Amygdala (tissue), 56 donors: ENCODE results near the gene LHPP.

ENCODE experiments used
- DNase-seq, 56 donors: peaks; one replicate each; lab custom pipeline; 2025; lab: John Stamatoyannopoulos, UW

Gene LHPP

DNA sequence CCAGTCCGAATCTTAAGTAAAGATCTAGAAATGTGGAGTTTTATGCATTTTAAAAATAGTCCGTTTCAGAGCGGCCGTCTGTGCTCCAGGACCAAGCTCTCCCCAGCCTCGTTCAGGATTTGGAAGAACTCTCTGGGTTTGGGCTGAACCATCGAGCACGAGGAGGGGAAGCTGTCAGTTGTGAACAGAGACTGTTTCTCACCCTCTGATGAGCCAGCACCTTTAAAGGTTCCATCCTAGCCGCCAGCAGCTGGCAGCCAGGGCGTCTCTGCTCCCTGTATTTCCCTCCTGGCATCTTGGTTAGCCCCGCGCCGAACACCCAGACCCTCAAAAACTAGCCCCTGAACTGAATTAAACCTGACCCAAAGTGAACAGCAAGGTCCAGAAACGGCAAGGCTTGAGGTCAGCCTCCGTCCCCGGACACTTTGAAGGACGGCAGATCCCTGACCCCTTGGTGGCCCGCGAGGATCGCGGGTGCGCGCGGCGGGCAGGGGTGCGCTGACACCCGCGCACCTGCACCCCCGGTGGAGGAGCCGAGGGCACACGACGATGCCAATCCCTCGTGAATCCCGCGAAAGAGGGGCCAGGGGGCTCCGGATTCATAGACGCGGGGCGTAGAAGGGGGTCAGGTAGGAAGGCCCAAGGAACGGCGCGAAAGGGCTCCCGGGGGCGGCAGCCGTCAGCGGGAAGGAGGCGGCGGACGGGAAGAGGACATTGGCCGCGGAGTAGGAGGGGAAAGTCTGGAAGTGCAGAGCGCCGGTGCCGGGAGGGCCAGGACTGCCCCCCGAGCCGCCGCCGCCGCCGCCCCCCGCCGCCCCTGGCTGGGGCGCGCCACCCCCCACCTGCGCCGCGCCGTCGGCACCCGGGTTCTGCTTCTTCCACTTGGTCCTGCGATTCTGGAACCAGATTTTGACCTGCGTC, 14.5 kb upstream of the LHPP start:
- no peak for DNase-seq

DNA sequence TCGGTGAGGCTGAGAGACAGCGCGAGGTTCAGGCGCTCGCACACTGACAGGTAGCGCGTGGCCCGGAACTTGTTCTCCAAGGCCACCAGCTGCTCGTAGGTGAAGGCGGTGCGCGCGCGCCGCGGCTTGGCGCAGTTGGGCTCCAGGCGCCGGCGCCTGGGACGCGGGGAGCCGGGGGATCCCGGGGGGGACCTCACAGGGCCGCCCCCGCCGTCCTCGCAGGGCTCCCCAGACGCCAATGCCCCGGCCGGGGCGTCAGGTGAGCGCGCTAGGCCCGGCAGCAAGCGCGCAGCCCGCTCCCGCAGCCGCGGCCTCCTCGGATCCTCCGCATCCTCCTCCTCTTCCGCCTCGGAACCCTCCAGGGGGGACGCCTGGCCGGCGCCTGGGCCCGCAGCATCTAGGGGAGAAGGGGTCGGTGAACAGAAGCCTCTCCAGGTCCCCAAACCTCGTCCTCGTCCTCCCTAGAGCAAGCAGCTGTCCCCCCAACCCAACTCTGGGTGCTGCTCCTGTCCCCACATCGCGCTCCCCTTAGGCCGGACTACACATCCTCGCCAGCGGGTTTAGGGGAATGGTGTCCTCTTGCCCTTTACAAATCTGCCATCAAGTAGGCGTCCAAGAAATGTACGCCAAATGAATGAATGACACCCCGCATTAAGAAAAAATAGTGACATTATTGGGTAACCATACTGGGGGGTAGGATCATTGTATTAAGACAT, 13.7 kb upstream of the LHPP start:
- no peak for DNase-seq

DNA sequence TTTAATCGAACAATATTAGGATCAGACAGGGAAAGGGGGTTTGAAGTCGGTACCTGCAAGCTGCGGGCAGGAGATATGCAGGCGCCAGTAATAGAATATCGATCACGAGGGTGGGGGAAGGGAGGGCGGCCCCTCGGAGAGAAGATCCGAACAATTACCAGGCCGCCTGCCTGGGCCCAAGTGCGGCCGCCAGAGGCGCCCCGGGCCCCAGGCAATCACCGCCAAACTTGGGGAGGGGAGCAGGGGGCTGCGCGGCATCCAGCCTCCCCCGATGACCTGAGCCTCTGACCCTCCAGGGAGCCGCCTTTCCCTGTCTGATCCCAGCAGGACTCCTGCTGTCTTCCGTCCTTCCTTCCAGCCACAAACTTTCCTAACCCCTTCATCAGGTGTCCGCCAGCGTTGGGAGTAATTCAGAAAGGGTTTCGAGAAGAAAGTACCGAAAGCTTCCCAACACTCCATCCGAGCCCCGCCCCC, 12.9 kb upstream of the LHPP start:
- no peak for DNase-seq

DNA sequence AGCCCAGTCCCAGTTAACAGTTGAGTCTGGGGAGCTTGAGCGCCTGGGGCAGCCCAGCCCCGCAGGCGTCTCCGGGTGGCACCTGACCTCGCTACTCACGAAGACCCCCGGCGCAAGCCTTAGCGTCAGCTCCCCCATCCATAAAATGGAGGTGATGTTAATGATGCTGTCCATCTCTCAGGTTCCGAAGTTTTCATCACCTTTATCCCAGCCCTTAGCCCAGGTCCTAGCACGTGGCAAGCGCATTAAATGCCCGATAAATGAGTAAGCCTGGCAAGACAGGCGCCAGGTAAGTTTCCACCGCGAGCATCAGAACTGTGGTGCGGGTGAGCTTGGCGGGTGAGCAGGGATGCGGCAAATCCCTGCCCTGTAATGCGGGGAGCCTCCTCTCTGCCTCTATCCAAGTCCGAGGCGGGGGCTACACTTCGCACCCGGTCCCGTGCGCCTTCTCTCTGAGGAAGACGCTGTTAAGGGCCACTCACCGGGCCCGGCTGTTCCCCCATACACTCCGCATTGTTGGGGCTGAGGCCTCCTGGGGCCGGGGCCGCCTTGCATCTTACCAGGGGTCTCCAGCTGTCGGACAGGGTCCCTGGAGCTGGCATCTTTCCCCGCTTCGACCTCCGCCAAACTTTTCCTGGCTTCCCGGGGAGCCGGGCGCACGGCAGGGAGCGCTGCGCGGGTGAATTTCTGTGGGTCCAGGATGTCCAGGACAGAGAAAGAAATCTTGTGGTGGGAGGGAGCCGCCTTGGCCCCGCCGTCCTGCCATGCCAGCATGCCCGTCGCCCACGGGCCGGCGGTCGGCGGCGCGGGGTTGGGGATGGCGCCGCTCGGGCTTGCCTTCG, 12.2 kb upstream of the LHPP start:
- no peak for DNase-seq

DNA sequence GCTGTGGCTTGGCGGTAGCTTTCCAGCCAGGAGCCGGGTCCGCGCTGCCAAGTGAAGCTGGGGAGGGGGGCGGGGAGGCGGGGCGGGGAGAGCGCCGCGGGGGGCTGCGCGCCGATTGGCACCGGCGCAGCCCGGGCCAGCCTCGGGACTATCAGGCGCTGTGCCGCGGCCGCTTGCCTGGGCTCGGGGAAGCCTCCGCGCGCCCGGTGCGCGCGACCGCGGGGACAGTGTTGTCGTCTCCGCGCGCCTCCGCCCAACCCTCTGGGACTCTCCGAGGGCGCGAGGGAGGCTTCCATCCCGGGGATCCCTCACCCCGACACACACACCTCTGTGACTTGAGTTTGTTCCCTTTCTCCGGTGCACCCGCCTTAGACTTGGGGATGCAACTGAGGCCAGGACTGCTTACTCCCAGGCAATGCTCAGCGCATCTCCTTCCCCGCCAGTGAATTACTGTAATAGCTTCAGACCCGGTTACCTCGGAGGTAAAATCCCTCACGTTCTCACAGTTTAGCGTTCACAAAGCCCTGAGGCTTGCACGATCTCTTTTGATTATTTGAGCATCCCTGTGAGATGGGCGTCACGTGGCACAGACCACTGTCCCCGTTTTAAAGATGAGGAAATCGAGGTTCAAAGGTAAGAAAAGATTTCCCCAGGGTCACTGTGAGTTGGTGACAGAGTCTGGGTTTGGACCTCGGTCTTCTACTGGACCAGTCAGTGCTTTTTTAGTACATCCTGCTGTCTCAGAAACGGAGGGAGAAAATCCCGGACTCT, 11.4 kb upstream of the LHPP start, which contains the start of gene NKX1-2:
TSS of gene NKX1-2 (minus strand) at position 24 of the 771 bp plus-strand sequence. CDS start 92 bp downstream, outside the sequence.
- DNase-seq: peak in 17 of 56 donors; percentile 4 to 48 (median 18)

DNA sequence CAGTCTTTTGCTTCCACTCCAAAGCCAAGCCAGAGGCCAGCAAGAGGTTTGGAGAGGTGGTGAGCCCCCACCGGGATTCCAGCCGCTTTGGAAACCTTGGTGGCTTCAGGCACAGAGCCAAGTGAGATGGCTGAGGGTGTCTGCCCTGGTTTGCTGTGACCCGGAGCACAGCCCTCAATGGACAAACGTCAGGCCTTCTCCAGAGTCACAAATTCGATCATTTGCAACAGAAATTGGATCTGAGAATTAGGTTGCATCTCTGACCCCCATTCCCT, 10.9 kb upstream of the LHPP start:
- no peak for DNase-seq

DNA sequence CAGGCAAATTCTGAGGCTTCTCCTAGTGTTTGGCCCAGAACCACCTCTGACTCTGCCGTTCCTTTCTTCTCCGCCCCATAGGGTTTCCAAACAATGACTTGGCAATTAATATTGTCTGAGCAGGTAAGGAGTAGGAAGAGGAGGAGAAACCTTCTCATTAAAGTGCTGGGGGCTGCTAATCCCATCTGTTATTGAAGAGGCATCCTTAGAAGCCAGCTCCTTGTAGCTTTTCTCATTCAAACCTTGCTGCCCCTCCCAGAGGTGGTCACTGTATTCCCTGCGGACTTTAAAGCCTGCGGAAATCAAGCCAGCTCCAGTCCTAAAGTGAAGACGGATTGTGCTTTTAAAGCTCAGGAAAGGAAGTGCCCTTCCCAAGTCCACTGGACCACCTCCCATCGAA, 10.3 kb upstream of the LHPP start:
- no peak for DNase-seq

DNA sequence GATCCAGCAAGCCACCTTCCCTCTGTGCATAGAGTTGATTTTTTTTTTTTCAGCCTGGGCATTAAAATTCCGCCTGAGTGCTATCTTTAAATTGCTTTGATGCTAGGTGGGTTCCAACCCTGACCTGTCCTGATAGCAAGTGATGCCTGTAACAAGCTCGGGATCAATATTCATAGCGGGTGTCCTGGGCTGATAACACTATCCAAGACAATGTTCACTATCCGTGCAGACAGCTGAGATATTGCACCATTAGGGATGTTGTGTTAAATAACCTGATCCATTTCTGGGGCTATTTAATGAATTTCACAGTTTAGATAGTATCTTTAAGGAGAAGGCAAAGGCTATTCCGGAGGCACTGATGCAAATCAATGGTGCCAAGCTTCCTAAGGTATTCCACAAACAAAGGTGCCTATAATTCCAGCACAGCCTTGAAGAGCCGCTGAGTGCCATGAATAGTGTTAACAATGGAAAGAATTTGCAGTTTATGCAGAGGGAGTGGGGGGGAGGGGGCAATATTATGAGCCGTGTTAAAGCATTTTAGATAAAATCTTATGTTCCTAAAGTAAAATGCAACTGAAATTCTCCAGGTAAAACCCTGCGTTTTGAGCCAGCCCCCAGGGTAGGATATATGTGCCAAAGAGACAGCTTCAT, 7.5 kb upstream of the LHPP start:
- DNase-seq: no peak

DNA sequence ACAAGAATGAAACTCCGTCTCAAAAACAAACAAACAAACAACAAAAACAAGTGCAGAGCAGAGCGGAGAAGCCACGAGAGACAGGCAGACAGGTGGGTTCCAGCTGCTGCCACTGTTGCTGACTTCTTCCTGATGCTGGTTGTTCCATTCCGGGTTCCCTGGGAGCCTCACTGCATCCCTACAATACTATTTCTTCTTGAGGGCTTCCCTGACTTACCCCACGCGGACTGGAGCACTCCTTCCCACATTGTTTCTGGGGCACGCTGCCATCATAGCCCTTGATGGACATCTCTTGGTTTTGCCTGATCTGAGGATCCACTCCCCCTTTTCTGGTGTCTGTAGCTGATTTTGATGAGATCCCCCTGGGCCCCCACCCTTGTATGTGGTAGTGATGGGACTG, 6.2 kb upstream of the LHPP start:
- DNase-seq: no peak

DNA sequence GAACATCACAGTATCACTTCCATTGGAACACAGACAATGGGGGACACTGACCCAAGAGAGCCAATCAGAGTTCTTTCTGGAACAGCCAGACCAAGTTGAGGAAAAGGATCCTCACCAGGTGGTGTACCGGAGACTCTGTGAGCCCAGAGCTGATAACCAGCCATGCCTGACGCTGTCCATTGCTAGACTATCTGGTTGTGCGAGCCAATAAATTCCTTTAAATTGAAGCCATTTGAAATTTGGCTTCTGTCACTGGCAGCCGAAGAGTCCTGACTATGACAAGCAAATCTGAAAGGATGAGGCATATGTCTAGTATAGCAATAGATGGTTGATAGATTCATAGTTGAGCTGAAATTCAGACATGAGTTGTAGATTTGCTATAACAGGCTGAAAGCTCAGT, 3.1 kb upstream of the LHPP start:
- DNase-seq: no peak

DNA sequence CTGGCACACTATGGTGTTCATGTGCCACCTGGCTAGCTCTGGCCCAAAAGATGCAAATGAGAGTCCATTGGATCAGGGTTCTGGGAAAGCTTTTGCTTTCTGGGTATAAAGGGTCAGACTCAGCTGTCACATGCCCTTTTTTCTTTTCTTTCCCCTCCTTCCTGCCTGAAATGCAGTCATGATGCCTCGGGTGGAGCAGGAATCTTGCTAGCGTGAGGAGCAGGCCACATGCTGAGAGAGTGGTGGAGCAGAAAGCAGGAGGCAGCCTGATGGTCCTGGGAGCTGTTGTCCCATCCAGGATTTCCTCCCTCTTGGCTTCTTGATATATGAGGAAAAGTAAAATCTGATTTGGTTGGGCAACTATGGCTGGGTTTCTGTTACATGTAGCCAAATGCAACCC, 2.7 kb upstream of the LHPP start:
- no peak for DNase-seq

DNA sequence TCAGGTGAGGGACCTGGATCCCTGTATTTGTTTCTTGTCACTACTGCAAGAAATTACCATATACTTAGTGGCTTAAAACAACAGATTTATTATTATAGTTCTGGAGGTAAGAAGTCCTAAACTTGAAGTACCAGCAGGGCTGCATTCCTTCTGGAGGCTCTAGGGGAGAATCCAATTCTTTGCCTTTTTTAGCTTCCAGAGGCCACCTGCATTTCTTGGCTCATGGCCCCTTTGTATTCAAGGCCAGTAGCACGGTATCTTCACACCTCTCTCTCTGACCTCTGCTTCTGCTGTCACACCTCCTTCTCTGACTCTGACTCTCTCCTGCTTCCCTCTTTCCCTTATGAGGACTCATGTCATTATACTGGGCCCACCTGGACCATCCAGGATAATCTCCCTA, 2.2 kb upstream of the LHPP start:
- DNase-seq: no peak

DNA sequence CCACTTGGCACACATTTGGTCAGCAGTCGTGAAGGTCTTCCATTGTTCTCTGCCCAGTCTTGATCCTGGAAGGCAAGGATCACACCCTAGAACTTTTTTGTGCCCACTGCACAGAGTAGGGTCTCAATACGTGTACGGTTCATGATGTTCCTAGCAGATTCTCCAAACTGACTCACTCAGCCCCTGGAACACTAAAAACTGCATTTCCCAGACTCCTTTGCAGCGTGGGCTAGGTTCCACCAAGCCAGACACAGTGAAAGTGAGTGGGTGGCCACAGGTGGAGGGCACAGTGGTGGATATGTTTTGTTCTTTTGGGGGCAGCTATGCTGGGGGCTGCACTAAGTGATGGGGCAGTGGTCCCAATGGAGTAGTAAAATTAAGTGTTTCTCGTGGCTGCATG, 1.5 kb upstream of the LHPP start:
- DNase-seq: no peak

DNA sequence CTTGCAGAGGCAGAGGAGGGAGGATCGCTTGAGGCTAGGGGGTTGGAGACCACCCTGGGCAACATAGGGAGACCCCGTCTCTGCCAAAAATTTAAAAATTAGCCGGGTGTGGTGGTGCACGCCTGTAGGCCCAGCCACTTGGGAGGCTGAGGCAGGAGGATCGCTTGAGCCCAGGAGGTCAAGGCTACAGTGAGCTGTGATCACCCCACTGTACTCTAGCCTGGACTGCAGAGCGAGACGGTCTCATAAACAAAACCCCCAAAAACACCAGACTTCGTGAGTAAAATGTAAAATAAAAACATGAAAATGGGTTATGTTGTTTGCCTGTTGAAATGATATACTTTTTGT, 699 bp downstream of the LHPP start:
- DNase-seq: no peak

DNA sequence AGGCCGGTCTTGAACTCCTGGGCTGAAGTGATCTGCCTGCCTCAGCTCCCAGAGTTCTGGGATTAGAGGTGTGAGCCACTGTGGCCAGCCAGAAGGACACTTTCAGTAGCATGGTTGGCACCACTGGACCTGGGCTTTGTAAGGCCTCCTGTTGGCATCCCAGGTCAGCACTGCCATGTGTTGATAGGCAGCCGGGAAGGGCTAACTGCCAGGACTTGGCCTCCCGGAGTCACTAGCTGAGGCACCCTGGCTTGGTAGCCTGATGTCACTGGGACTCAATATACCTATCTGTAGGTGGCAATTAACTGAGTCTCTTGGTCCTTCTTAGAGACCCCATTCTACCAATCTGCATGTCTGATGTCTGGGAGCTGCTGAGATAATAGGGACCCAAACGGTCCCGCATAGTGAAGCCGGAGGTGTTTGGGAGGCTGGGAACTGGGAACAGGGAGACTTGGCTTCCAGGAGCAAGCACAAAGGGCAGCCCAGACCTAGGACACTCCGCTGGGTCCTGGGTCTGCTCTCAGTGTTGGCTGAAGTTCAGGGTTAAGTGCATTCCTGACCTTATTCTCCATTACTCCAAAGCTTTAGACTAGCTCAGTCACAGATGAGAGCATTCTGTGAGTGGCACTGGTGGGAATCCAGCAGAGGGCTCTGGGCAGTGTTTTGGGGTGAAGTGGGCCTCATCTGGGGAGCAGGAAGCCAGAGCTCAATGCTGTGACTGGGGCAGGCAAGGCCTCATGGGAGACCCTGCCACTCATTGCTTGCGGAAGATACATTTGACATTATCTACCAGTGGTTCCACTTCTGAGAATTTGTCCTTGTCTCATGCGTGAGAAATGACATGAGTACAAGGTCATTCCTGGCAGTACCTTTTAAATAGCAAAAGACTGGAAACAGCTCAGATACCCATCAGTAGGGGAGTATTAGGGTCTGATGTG, 2.7 kb downstream of the LHPP start:
- DNase-seq: no peak

DNA sequence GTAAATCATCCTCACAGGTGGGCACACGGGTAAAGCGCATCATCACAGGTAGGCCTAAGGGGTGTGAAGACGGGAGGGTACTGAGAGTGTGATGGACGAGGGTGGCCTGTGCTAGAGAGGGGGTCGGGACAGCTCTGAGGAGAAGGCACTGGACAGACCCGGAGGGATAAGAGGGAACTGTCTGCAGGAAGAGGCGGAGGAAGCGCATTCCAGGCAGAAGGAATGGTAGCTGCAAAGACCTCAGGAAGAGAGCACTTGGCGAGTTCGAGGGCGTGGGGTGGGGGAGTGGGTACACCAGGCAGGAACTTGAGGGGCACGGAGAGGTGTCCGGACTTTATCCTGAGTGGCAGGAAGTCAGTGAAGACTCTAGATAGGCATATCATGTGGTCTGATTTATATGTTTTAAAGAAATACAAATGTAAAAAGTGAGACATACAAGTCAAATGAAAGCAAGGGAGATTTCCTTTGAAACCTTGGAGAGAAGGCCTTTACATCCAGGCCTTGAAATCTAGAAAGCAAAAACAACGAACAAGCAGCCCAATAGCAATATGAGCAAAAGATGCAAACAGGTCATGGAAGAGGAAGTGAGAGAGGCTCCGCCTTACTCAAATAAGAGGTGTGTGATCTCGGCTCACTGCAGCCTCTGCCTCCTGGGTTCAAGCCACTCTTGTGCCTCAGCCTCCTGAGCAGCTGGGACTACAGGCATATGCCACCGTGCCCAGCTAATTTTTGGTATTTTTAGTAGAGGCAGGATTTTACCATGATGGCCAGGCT, 3.6 kb downstream of the LHPP start:
- DNase-seq: no peak

DNA sequence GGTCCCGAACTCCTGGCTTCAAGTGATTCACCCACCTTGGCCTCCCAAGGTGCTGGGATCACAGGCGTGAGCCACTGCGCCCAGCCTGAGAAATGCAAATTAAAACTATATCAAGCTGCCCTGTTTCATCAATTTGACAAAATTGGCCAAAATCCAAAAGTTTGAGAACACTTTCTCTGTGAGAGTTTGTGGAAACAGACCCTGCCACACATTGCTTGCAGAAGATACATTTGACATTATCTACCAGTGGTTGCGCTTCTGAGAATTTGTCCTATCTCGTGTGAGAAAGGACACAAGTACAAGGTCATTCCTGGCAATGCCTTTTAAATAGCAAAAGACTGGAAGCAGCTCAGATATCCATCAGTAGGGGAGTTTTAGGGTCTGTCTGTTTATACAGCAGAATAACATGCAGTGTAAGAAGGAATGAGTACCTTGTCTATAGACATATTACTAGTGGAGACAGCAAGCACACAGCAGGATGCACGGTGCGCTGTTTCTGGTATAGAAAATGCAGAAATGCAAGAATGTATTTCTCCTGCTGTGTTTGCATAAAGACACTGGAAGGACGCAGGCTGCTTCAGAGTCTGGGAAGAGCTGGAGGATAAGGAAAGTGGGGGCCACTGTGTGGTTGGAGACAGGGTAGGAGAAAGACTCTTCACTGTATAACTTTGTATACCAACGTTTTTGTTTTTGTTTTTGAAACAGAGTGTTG, 4.3 kb downstream of the LHPP start:
- DNase-seq: no peak
